ENCODE results near the gene SETMAR. TPM values are rescaled to one million over a fixed set of nuclear protein-coding genes. Genes with fewer than 3 reads are reported as not detected.
"Not testable (repeated sequence)": the region's sequence is repeated elsewhere in the genome, so short reads cannot be mapped to it uniquely, and the experiment has no call there.

Gene SETMAR
- total and polyA plus RNA-seq, 3 donors from 2014 or later = 19.3 to 36.9 (median 31.0) TPM

DNA sequence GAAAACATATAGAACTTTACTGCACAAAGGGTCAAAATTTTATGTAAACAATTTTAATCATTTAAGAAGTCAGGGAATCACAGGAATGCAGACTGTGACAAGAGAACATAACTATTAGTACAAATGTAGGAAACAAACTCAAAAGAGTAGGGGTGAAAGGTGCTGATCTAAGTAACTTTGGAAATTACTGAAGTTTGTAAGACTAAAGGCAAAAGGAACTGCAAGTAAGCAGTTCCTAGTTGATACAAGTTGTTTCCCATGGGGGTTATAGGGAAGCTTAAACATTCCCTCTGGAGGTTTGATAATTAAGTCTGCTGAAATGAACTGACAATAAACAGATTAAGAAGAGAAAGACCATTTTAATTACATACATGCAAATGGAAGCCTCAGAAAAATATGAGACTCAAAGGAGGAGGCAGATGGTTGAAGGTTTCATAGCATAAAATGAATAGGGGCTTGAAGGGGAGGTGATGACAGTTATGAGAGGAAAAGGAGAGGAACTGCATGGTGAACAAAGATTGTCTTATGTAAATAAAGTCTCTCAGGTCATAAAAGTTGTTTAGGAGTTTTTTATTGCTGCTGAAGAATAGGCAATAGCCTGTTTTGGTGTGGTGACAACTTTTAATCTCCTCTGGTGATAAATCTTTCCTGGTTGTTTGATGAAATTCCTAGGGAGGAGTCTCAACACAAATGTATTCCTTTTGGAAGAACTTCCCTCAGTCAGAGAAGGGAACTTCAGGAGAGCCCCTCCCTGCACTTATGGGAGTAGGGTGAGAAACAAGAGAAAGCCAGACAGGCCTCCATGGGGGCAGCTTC lies 17.1 kb downstream of the SETMAR start:
- DNase-seq = no peak
- intact Hi-C loops (cut with DNase I; ENCODE audit: low total_unique reads) = no loop called here
- Histone ChIP-seq H3K27ac (no peak overlapping the region), H3K9me3 (no peaks in the 10 kb centered on the region), H3K27me3 (no peaks in the 10 kb centered on the region), H3K4me1 (no peaks in the 10 kb centered on the region), H3K36me3 (ENCODE audit: low read depth, missing control alignments) (no peaks in the 10 kb centered on the region), H3K4me3 (no peak overlapping the region)
- TF ChIP-seq CTCF (IDR thresholded peaks at IDR 0.05) (no peak), POLR2A (IDR thresholded peaks at IDR 0.05) (no peak)

- intact Hi-C loops (cut with DNase I; ENCODE audit: low total_unique reads) = no loop called here
- Histone ChIP-seq H3K27me3 (no peaks in the 10 kb centered on the region), H3K4me3 (no peak overlapping the region), H3K4me1 (no peaks in the 10 kb centered on the region), H3K36me3 (ENCODE audit: low read depth, missing control alignments) (no peaks in the 10 kb centered on the region), H3K9me3 (no peaks in the 10 kb centered on the region), H3K27ac (no peak overlapping the region)
- DNase-seq = no peak
- WGBS, 2 donors = 81 to 88% methylated on average over 1 of the region's 1 CpG
- TF ChIP-seq POLR2A (IDR thresholded peaks at IDR 0.05) = no peak
Observed at GRCh38 chr3:4321732-4322131, 18.6 kb downstream of the SETMAR start.

DNA sequence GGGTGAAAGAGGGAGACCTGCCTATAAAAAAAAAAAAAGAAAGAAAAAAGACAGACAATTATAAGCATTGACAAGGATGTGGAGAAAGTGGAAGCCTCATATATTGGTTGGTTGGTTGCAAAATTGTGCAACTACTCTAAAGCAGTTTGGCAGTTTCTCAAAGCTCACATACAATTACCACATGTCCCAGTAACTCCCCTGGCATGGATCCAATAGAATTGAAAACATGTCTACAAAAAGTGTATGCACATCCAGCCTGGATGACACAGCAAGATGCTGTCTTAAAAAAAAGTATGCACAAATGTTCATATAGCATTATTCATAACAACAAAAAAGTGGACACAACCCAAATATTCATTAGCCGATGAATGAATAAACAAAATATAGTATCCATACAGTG lies 19.5 kb downstream of the SETMAR start:
- no peak for DNase-seq
- WGBS, 2 donors = 92 to 98% methylated on average over 1 of the region's 1 CpG
- intact Hi-C loops (cut with DNase I; ENCODE audit: low total_unique reads) = no loop called here
- Histone ChIP-seq H3K9me3 (no peaks in the 10 kb centered on the region), H3K4me1 (no peaks in the 10 kb centered on the region), H3K4me3 (no peak overlapping the region), H3K36me3 (ENCODE audit: low read depth, missing control alignments) (no peaks in the 10 kb centered on the region), H3K27me3 (no peaks in the 10 kb centered on the region), H3K27ac (no peak overlapping the region)
- TF ChIP-seq POLR2A (IDR thresholded peaks at IDR 0.05) = no peak
- TF ChIP-seq CTCF (IDR thresholded peaks at IDR 0.05) = no peak

DNA sequence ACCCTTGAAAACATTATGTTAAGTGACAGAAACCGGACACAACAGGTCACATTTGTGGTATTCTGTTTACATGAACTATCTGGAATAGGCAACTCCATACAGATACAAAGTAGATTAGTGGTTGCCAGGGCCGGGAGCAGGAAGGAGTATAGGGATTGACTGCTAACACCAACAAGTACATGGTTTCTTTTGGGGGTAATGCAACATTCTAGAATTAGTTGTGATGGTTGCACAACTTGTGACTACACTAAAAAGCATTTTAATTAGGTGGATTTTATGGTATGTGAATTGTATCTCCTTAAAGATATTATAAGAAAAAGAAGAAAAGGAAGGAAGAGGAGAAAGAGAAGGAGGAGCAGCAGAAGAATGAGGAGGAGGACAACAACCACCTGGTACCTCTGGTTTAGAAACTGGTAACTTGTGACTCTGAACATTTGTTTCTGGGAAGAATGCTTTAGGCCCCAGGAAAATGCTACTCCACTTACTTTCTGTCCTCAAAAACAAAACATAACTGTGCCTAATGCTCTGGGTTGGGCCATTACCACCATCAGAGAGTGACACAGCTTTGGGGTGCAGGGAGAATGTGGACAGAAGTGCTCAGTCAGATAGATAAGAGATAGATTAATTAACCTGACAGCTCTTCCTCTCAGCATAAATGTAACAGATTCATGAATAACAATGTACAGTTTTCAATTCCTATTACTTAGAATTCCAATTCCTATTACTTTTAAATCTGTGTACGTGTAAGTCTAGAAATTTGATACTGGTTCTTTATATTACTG lies 20.3 kb downstream of the SETMAR start:
- H3K4me3 ChIP-seq = no peak overlapping the region
- H3K36me3 ChIP-seq (ENCODE audit: low read depth, missing control alignments) = no peaks in the 10 kb centered on the region
- TF ChIP-seq CTCF (IDR thresholded peaks at IDR 0.05) (no peak), POLR2A (IDR thresholded peaks at IDR 0.05) (no peak)
- H3K27ac ChIP-seq = no peak overlapping the region
- no peaks in the 10 kb centered on the region for H3K27me3 ChIP-seq
- no peak for DNase-seq
- intact Hi-C loops (cut with DNase I; ENCODE audit: low total_unique reads) = no loop called here
- H3K9me3 ChIP-seq = no peaks in the 10 kb centered on the region
- no peaks in the 10 kb centered on the region for H3K4me1 ChIP-seq
- 89 to 92% methylated on average over 3 of the region's 3 CpGs for WGBS, 2 donors

GRCh38 chr3:4326868-4327267 lies 23.7 kb downstream of the SETMAR start:
- DNase-seq = no peak
- Histone ChIP-seq H3K4me3 (no peak overlapping the region), H3K4me1 (no peaks in the 10 kb centered on the region), H3K9me3 (no peaks in the 10 kb centered on the region), H3K36me3 (ENCODE audit: low read depth, missing control alignments) (no peaks in the 10 kb centered on the region), H3K27me3 (no peaks in the 10 kb centered on the region), H3K27ac (no peak overlapping the region)
- TF ChIP-seq POLR2A (IDR thresholded peaks at IDR 0.05) = no peak
- no peak for TF ChIP-seq CTCF (IDR thresholded peaks at IDR 0.05)
- WGBS, 2 donors = 76 to 79% methylated on average over 1 of the region's 1 CpG
- intact Hi-C loops (cut with DNase I; ENCODE audit: low total_unique reads) = no loop called here

- DNase-seq; H3K36me3 ChIP-seq (ENCODE audit: low read depth, missing control alignments); intact Hi-C loops (cut with DNase I; ENCODE audit: low total_unique reads); H3K4me1 ChIP-seq; H3K9me3 ChIP-seq; H3K27ac ChIP-seq; H3K27me3 ChIP-seq; H3K4me3 ChIP-seq: not testable (repeated sequence)
Observed at GRCh38 chr3:4329806-4330205, 26.6 kb downstream of the SETMAR start.
